HepG2 (cell line): ENCODE measurements around the gene PLA2R1. TPM values are rescaled to one million over a fixed set of nuclear protein-coding genes. Genes with fewer than 3 reads are reported as not detected.

Experiments
- ATAC-seq: fragments of 200-7000 bp; cut with Tn5 transposase; 3 replicates; pipeline ENCODE4 v1.9.1; 2020; ENCODE audit warnings: mild to moderate bottlenecking, moderate library complexity
- BruUV-seq: library from RNA; stranded (reverse); fragments of 400-500 nt; replicated peaks from 2 replicates; lab custom pipeline; 2021; lab: Mats Ljungman, UMichigan
- CTCF ChIA-PET: fragments of 300-600 bp; formaldehyde crosslinking; extraction: SDS; loops from one replicate; lab custom pipeline; 2021; ENCODE audit warnings: low total read pairs, inconsistent platforms, low intra/inter-chr PET ratio; lab: Yijun Ruan, JAX
- POLR2A ChIA-PET: fragments of 350-600 bp; sonication (Branson Sonifier 250); formaldehyde crosslinking; loops from one replicate; lab custom pipeline; 2020; ENCODE audit warnings: antibody characterized with exemption, inconsistent platforms; lab: Yijun Ruan, JAX
- DNase-seq: peaks from one replicate; pipeline ENCODE4 v3.0.0-alpha.2; 2015; ENCODE audit warnings: low spot score
- FAIRE-seq: peaks from 3 replicates; lab custom pipeline; 2011; peaks lifted over from hg19 to GRCh38; lab: Jason Lieb, UNC
- H2AFZ ChIP-seq: one replicate; pipeline ENCODE4 v1.6.1; 2011; ENCODE audit warnings: low read length, inconsistent platforms
- H3K27ac ChIP-seq: fragments of 300-600 bp; 3 replicates; pipeline ENCODE4 v1.8.0; 2011; ENCODE audit warnings: mixed run types, mild to moderate bottlenecking, mixed read lengths, low read length, inconsistent platforms; ENCODE audit not compliant: insufficient read depth; ENCODE audit errors: extremely low read length
- H3K27me3 ChIP-seq, 2 experiments: fragments of 200-600 bp in 1 of 2; 2 replicates in 1 of 2; 3 replicates in 1 of 2; pipeline versions ENCODE4 v1.6.0 to v1.8.0; 2011; ENCODE audit warnings: low read length in 2 of 2, mild to moderate bottlenecking in 2 of 2, moderate library complexity in 2 of 2, inconsistent platforms in 1 of 2; ENCODE audit not compliant: insufficient read depth in 2 of 2, control insufficient read depth in 1 of 2
- H3K36me3 ChIP-seq, 2 experiments: fragments of 200-600 bp in 1 of 2; replicated peaks in 1 of 2; 2 replicates in 1 of 2; 3 replicates in 1 of 2; pipeline versions ENCODE4 v1.5.1 to v1.8.0; 2011; ENCODE audit warnings: low read length in 2 of 2, inconsistent platforms in 1 of 2; ENCODE audit not compliant: insufficient read depth in 2 of 2, control insufficient read depth in 1 of 2
- H3K4me1 ChIP-seq: 2 replicates; pipeline ENCODE4 v1.5.1; 2012; ENCODE audit warnings: low read length, inconsistent platforms; ENCODE audit not compliant: insufficient read depth
- H3K4me2 ChIP-seq: 2 replicates; pipeline ENCODE4 v1.6.0; 2011; ENCODE audit warnings: low read depth, low read length, inconsistent platforms
- H3K4me3 ChIP-seq, 3 experiments: fragments of 200-600 bp in 1 of 3; sonication (generic), shearing (Covaris generic) in 1 of 3; replicated peaks in 1 of 3; 2 replicates each; pipeline ENCODE4 v1.5.1; 2011 to 2016; ENCODE audit warnings: low read length in 3 of 3, inconsistent platforms in 2 of 3, low read depth in 2 of 3, mild to moderate bottlenecking in 2 of 3, control low read depth in 1 of 3, mixed read lengths in 1 of 3; ENCODE audit not compliant: insufficient read depth in 1 of 3
- H3K79me2 ChIP-seq: one replicate; pipeline ENCODE4 v1.6.1; 2011; ENCODE audit warnings: low read length, inconsistent platforms; ENCODE audit not compliant: insufficient read depth
- H3K9ac ChIP-seq: 2 replicates; pipeline ENCODE4 v1.6.0; 2011; ENCODE audit warnings: mild to moderate bottlenecking, low read depth, low read length, inconsistent platforms; ENCODE audit not compliant: insufficient read depth
- H3K9me3 ChIP-seq: 2 replicates; pipeline ENCODE4 v1.5.1; 2012; ENCODE audit warnings: mild to moderate bottlenecking, low read length
- H4K20me1 ChIP-seq: 2 replicates; pipeline ENCODE4 v1.6.0; 2011; ENCODE audit warnings: inconsistent platforms, mild to moderate bottlenecking, low read length, moderate library complexity; ENCODE audit not compliant: insufficient read depth
- ESRRA ChIP-seq: sonication (generic); formaldehyde crosslinking; IDR thresholded peaks from 2 replicates; pipeline ENCODE4 v1.5.1; 2020; ENCODE audit warnings: mild to moderate bottlenecking, low read depth, missing genetic modification reagents
- FOSL1 ChIP-seq: sonication (generic); formaldehyde crosslinking; IDR thresholded peaks from 2 replicates; pipeline ENCODE4 v1.9.0; 2021; ENCODE audit warnings: missing genetic modification reagents, borderline replicate concordance
- FOXK2 ChIP-seq: fragments of 450-650 bp; IDR thresholded peaks from 2 replicates; pipeline ENCODE4 v1.6.1; 2016
- KLF12 ChIP-seq: sonication (generic); formaldehyde crosslinking; IDR thresholded peaks from 2 replicates; pipeline ENCODE4 v1.4.0; 2020; ENCODE audit warnings: missing genetic modification reagents, borderline replicate concordance
- MAF1 ChIP-seq: sonication (generic); formaldehyde crosslinking; IDR thresholded peaks from 2 replicates; pipeline ENCODE4 v1.5.0; 2020; ENCODE audit warnings: missing genetic modification reagents, borderline replicate concordance
- MXD1 ChIP-seq: sonication (generic); formaldehyde crosslinking; IDR thresholded peaks from 2 replicates; pipeline ENCODE4 v1.4.0; 2020; ENCODE audit warnings: mild to moderate bottlenecking, missing genetic modification reagents
- PHB2 ChIP-seq: fragments of 450-650 bp; IDR thresholded peaks from 2 replicates; pipeline ENCODE4 v1.6.1; 2018; ENCODE audit not compliant: partially characterized antibody
- RCOR2 ChIP-seq: IDR thresholded peaks from 2 replicates; pipeline ENCODE4 v1.6.1; 2016; ENCODE audit warnings: missing biosample characterization, missing genetic modification reagents
- SMYD3 ChIP-seq: sonication (generic); formaldehyde crosslinking; IDR thresholded peaks from 2 replicates; pipeline ENCODE4 v1.8.1; 2023; ENCODE audit warnings: mild to moderate bottlenecking, missing genetic modification reagents
- TCF7 ChIP-seq: sonication (generic); IDR thresholded peaks from 2 replicates; pipeline ENCODE4 v1.6.1; 2016; ENCODE audit warnings: antibody characterized with exemption, low read depth
- TSC22D2 ChIP-seq: sonication (generic); formaldehyde crosslinking; IDR thresholded peaks from 2 replicates; pipeline ENCODE4 v1.5.1; 2020; ENCODE audit warnings: missing genetic modification reagents, mild to moderate bottlenecking, borderline replicate concordance
- ZBTB8A ChIP-seq: sonication (generic); formaldehyde crosslinking; IDR thresholded peaks from 2 replicates; pipeline ENCODE4 v1.4.0; 2020; ENCODE audit warnings: mild to moderate bottlenecking, low read depth, missing genetic modification reagents, borderline replicate concordance
- ZNF337 ChIP-seq: sonication (generic); formaldehyde crosslinking; IDR thresholded peaks from 2 replicates; pipeline ENCODE4 v1.5.1; 2020; ENCODE audit warnings: missing genetic modification reagents, low read depth, mild to moderate bottlenecking, borderline replicate concordance
- ZNF564 ChIP-seq: sonication (generic); formaldehyde crosslinking; IDR thresholded peaks from 2 replicates; pipeline ENCODE4 v1.8.1; 2023; ENCODE audit warnings: mild to moderate bottlenecking, missing genetic modification reagents
- ZNF672 ChIP-seq: sonication (generic); formaldehyde crosslinking; IDR thresholded peaks from 2 replicates; pipeline ENCODE4 v1.8.1; 2022; ENCODE audit warnings: missing genetic modification reagents
- ZNF678 ChIP-seq: sonication (generic); formaldehyde crosslinking; IDR thresholded peaks from 2 replicates; pipeline ENCODE4 v1.4.0; 2020; ENCODE audit warnings: mild to moderate bottlenecking, missing genetic modification reagents
- WGBS: methylation state at CpG from one replicate; pipeline ENCODE4 v1.1.6; 2017; ENCODE audit warnings: low lambda C conversion rate; 5-methylcytosine and 5-hydroxymethylcytosine counted together
- in situ Hi-C: cut with HindIII; loops from 2 replicates; pipeline ENCODE4 v1.10.0; 2017; ENCODE audit warnings: low pct_unique_long_range_greater_than_20kb; ENCODE audit not compliant: extremely low pct_ligation_motif_present
- intact Hi-C: fragments of 100-400 bp; cut with micrococcal nuclease; formaldehyde crosslinking; loops from one replicate; pipeline ENCODE4 v1.10.0; 2022; ENCODE audit not compliant: unreplicated experiment
- polyA plus RNA-seq, 8 experiments: library from polyadenylated mRNA; depleted of rRNA in 3 of 8; stranded (reverse) in 7 of 8; unstranded in 1 of 8; fragments of >200 nt; fragmentation: Illumina TruSeq in 4 of 8; extraction: Trizol in 4 of 8; gene quantifications; 2 replicates each; pipeline versions ENCODE4 v1.2.1 to v1.2.3, GENCODE V29; 2011 to 2016; ENCODE audit warnings: low read depth in 4 of 8, missing spikeins in 1 of 8, mixed read lengths in 1 of 8; ENCODE audit not compliant: insufficient read depth in 1 of 8
- total RNA-seq, 5 experiments: library from RNA; depleted of rRNA; stranded (reverse); fragments of >200 nt; fragmentation: Illumina TruSeq; extraction: Trizol; gene quantifications; 2 replicates each; pipeline ENCODE4 v1.2.3, GENCODE V29; 2016; ENCODE audit warnings: low read depth in 1 of 5
- TF ChIP-seq, protein P1 (sequence below), 2 experiments: sonication (generic) in 1 of 2; formaldehyde crosslinking in 1 of 2; IDR thresholded peaks; 2 replicates each; pipeline versions ENCODE4 v1.4.0 to v1.6.1; 2016 to 2020; ENCODE audit warnings: borderline replicate concordance in 1 of 2, low read depth in 1 of 2, mild to moderate bottlenecking in 1 of 2, missing genetic modification reagents in 1 of 2
- TF ChIP-seq, protein P2 (sequence below): sonication (generic); formaldehyde crosslinking; IDR thresholded peaks from 2 replicates; pipeline ENCODE4 v1.5.0; 2020; ENCODE audit warnings: missing genetic modification reagents, mild to moderate bottlenecking, borderline replicate concordance

PLA2R1 gene
- total and polyA plus RNA-seq, 2 of the 13 experiments (the other 11 are each of a cell fraction or from before 2014, with no cell fraction given) = not detected

GRCh38 chr2:160019374-160020090 is 42.9 kb downstream of the PLA2R1 start:
- POLR2A ChIA-PET = no interaction called here
- 0% methylated on average over 2 of the region's 2 CpGs for WGBS

More at GRCh38 chr2:160019374-160020090, 42.9 kb downstream of the PLA2R1 start:
- Histone ChIP-seq H3K27ac (no peak overlapping the region), H3K79me2 (no peaks in the 10 kb centered on the region), H3K36me3 (no peaks in the 10 kb centered on the region), H3K4me3 (no peak overlapping the region), H2AFZ (no peak overlapping the region), H3K4me1 (no peaks in the 10 kb centered on the region), H4K20me1 (no peaks in the 10 kb centered on the region), H3K4me2 (no peak overlapping the region), H3K9ac (no peak overlapping the region), H3K9me3 (no peaks in the 10 kb centered on the region), H3K27me3 (no peaks in the 10 kb centered on the region)
- TF ChIP-seq RCOR2 (CRISPR knock-in tag) = no peak
- TF ChIP-seq ZBTB8A (CRISPR knock-in tag) = no peak
- no peak for TF ChIP-seq ZNF678 (CRISPR knock-in tag)
- no peak for TF ChIP-seq SMYD3 (CRISPR knock-in tag)
- TF ChIP-seq MXD1 (CRISPR knock-in tag) = no peak
- no peak for TF ChIP-seq PHB2
- TF ChIP-seq TSC22D2 = no peak
- TF ChIP-seq ZNF337 (CRISPR knock-in tag) = no peak
- no peak for TF ChIP-seq ZNF672 (CRISPR knock-in tag)
- no peak for TF ChIP-seq TCF7
- no peak for TF ChIP-seq FOSL1 (CRISPR knock-in tag)
- TF ChIP-seq, protein P1, sequence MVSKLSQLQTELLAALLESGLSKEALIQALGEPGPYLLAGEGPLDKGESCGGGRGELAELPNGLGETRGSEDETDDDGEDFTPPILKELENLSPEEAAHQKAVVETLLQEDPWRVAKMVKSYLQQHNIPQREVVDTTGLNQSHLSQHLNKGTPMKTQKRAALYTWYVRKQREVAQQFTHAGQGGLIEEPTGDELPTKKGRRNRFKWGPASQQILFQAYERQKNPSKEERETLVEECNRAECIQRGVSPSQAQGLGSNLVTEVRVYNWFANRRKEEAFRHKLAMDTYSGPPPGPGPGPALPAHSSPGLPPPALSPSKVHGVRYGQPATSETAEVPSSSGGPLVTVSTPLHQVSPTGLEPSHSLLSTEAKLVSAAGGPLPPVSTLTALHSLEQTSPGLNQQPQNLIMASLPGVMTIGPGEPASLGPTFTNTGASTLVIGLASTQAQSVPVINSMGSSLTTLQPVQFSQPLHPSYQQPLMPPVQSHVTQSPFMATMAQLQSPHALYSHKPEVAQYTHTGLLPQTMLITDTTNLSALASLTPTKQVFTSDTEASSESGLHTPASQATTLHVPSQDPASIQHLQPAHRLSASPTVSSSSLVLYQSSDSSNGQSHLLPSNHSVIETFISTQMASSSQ (IDR thresholded peaks at IDR 0.05; ENCODE audit: low read depth) = no peak
- TF ChIP-seq, protein P1 (CRISPR knock-in tag; IDR thresholded peaks at IDR 0.05; ENCODE audit: borderline replicate concordance) = no peak
- no peak for TF ChIP-seq KLF12 (CRISPR knock-in tag)
- TF ChIP-seq ESRRA (CRISPR knock-in tag) = no peak
- TF ChIP-seq, protein P2, sequence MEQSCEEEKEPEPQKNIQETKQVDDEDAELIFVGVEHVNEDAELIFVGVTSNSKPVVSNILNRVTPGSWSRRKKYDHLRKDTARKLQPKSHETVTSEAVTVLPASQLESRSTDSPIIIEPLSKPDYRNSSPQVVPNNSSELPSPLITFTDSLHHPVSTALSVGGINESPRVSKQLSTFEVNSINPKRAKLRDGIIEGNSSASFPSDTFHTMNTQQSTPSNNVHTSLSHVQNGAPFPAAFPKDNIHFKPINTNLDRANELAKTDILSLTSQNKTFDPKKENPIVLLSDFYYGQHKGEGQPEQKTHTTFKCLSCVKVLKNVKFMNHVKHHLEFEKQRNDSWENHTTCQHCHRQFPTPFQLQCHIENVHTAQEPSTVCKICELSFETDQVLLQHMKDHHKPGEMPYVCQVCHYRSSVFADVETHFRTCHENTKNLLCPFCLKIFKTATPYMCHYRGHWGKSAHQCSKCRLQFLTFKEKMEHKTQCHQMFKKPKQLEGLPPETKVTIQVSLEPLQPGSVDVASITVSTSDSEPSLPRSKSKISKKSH (CRISPR knock-in tag) = no peak
- TF ChIP-seq FOXK2 = no peak
- TF ChIP-seq ZNF564 = no peak
- TF ChIP-seq MAF1 (CRISPR knock-in tag) = no peak
- ATAC-seq (no peak), FAIRE-seq (no peak), DNase-seq (no peak)
- CTCF ChIA-PET = no interaction called here
- in situ Hi-C loops (no loop called here), intact Hi-C loops (no loop called here)
- BruUV-seq = no TSS peak
